Hematopoietic multipotent progenitor cell treated with erythropoietin and hydrocortisone succinate and interleukin-3 and kit ligand, for 8 days (in vitro differentiated cells): ENCODE results near the gene DGKH.
"Not testable (repeated sequence)": the region's sequence is repeated elsewhere in the genome, so short reads cannot be mapped to it uniquely, and the experiment has no call there.

ENCODE experiments used
- DNase-seq: peaks from one replicate; pipeline ENCODE4 v3.0.0-alpha.2; 2015

DGKH gene

GRCh38 chr13:42177189-42177588 is 128.7 kb downstream of the DGKH start:
- no peak for DNase-seq

DNA sequence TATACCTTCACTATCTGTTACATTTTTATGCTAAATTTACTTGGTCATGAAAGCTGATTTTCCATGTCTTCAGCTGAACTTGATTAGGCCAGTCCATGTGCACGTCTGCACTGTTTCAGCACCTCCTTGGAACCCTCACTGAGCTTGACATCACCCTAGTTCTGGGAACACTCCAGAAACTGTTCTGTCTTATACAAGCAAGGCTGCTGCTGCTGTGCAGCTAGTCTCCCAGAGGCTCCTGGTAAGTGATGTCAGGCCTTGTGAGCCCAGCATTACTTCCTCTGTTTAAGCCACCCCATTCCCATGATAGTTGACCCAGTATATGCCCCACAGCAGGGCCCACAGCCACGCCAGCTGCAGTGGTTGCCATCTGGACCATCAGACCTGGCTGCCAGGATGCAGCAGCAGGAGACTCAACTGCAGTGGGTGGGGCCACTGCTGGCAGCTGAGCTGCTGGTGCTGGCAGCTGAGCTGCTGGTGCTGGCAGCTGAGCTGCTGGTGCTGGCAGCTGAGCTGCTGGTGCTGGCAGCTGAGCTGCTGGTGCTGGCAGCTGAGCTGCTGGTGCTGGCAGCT is 133.0 kb downstream of the DGKH start:
- DNase-seq, result no peak

- no peak for DNase-seq
Observed at GRCh38 chr13:42189061-42189460, 140.6 kb downstream of the DGKH start.

- DNase-seq, result no peak
Observed at GRCh38 chr13:42190529-42190928, 142.1 kb downstream of the DGKH start.

- DNase-seq, result no peak
Observed at GRCh38 chr13:42211704-42212464, 163.4 kb downstream of the DGKH start.

- DNase-seq, result no peak
Observed at GRCh38 chr13:42214446-42214845, 166.0 kb downstream of the DGKH start.

GRCh38 chr13:42215578-42216421 is 167.4 kb downstream of the DGKH start:
- DNase-seq, result peak; percentile 60

DNA sequence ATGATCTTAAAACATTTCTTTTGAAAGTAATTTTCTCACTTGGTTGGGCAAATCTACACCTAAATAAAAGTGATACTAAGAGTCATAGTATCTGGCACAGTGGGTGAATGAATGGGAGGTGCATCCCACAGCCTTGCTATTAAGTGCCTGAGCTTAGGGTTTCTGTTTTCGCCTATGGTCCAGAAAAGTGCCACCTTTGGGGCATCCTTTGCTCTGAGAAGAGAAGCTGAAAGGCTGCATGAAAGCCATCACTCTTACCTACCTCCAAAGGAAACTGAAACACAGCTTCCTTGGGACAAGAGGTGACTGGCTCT is 167.9 kb downstream of the DGKH start:
- DNase-seq, result no peak

GRCh38 chr13:42218576-42218975 is 170.1 kb downstream of the DGKH start:
- no peak for DNase-seq

DNA sequence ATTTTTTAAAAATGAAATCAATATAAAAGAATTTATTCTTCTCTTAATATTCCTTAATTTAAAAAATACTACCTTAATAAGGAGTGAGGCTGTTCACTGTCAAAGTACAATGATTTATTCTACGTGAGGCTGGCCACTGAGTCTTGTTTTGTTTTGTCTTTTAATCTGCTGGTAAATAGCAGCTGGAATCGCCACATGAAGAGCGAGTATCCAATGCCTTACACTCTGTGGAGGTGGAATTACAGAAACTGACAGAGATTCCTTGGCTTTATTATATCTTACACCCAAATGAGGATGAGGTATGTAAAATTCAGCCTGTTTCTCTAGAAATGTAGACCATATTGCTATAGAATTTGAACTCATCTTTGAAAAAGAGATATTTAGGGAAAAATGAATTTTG is 170.6 kb downstream of the DGKH start:
- no peak for DNase-seq

- no peak for DNase-seq
Observed at GRCh38 chr13:42219876-42220275, 171.4 kb downstream of the DGKH start.

GRCh38 chr13:42221121-42221765 is 172.8 kb downstream of the DGKH start:
- no peak for DNase-seq

DNA sequence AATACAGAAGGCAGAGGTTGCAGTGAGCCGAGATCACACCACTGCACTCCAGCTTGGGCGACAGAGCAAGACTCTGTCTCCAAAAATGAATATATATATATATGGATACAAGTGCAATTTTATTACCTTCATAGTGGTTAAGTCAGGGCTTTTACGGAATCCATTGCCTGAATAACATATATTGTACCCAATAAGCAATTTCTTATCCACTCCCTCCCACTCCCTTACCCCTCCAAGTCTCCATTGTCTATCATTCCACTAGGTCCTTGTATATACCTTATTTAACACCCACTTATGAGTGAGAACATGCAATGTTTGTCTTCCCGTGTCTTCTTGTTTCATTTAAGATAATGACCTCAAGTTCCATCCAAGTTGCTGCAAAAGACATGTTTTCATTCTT is 175.2 kb downstream of the DGKH start:
- no peak for DNase-seq

- peak; percentile 4 for DNase-seq
Observed at GRCh38 chr13:42225051-42225450, 176.6 kb downstream of the DGKH start.

GRCh38 chr13:42226759-42227158 is 178.3 kb downstream of the DGKH start:
- not testable (repeated sequence) for DNase-seq

- no peak for DNase-seq
Observed at GRCh38 chr13:42228527-42228926, 180.1 kb downstream of the DGKH start.

- no peak for DNase-seq
Observed at GRCh38 chr13:42229287-42229686, 180.8 kb downstream of the DGKH start.

DNA sequence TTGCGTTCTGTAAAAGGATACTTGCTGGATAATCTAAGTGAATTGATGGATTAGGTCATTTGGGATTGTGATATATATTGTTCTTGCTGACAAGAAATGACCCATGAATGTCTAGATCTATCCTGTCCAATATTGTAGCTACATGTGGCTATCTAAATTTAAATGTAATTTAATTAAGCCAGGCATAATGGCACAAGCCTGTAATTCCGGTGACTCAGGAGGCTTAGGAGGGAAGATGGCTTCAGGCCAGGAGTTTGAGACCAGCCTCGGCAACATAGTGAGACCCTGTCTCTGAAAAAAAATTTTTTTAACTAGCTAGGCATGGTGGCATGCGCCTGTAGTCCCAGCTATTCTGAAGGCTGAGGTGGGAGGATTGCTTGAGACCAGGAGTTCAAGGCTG is 184.2 kb downstream of the DGKH start:
- DNase-seq, result no peak

DNA sequence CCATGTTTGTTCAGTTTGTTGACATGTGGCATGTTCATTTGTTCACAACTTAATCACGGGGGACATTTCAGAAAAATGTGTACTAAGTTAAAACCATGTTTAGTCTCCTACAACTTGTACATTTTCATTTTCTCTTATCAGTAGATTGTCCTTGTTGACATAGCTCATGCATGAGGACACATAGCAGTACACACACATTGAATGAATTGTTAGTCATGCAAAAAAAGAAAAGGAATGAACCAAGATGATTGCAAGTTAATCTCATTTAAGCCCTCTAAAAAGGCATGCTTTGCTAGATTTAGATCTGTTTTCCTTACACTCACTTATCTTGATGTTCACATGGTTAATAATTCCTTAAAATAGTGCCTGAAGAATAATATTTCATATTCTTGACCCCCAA is 185.3 kb downstream of the DGKH start:
- no peak for DNase-seq

GRCh38 chr13:42239161-42239560 is 190.7 kb downstream of the DGKH start:
- no peak for DNase-seq

DNA sequence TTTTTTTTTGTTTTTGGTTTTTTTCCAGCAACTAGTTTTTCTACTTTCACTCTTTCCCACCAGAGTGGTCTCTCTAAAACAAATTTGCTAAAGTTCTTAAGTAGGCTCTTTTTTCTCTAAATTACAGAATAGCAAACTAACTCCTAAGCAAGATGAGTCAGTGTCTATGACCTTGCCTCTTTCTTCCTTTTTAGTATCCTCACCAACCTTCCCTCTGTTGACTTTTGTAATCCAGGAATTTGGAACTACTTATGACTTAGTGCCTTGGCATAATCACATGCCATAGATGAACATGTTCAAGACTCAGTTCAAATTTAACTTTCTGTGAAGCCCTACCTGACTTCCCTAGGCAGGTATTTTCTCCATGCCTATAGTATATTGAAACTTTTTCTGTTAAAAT is 191.2 kb downstream of the DGKH start:
- DNase-seq, result no peak

DNA sequence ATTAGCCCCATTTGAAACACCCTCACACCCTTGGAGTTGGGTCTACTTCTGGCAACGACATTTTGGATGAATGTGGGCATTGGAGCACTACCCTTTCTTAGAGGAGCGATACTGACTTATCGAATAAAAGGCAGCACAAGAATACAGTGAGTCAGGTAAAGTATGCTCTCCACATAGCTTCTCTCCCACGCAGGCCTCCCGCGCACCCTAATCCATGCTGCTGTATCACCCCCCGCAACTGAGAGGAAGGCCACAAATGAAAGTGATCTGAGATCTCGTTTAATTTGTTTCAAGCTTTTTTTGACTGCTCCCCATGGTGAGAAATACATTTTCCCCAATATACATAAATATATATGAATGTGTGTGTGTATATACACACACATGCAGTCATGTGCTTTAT is 198.1 kb downstream of the DGKH start:
- no peak for DNase-seq

GRCh38 chr13:42247883-42248282 is 199.4 kb downstream of the DGKH start:
- no peak for DNase-seq

DNA sequence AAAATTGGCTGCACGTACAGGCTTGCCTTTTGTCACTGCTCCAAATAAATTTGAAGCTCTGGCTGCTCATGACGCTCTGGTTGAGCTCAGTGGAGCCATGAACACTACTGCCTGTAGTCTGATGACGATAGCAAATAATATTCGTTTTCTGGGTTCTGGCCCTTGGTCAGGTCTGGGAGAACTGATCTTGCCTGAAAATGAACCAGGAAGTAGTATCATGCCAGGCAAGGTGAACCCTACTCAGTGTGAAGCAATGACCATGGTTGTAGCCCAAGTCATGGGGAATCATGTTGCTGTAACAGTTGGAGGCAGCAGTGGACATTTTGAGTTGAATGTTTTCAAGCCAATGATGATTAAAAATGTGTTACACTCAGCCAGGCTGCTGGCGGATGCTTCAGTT is 207.4 kb downstream of the DGKH start:
- DNase-seq, result no peak
